Kidney (tissue), 14 donors: ENCODE data around the gene STK35. TPM values are rescaled to one million over a fixed set of nuclear protein-coding genes. Genes with fewer than 3 reads are reported as not detected.
A peak's percentile ranks its signal among the peaks of the same experiment; 100 is the strongest.

ENCODE experiments used
- DNase-seq, 5 donors: peaks; one replicate each; pipeline ENCODE4 v3.0.0-alpha.2; 2013 to 2020
- FAIRE-seq: peaks from 2 replicates; lab custom pipeline; 2012; peaks lifted over from hg19 to GRCh38; lab: Jason Lieb, UNC
- H3K27ac ChIP-seq, 2 donors: one replicate each; pipeline ENCODE4 v1.7.0; 2013; ENCODE audit warnings: low read depth in 2 of 2, low read length in 2 of 2, inconsistent platforms in 1 of 2
- H3K27me3 ChIP-seq: one replicate; pipeline ENCODE4 v1.7.1; 2013; ENCODE audit warnings: low read length, inconsistent platforms; ENCODE audit not compliant: control insufficient read depth, insufficient read depth
- H3K36me3 ChIP-seq, 3 donors: one replicate each; pipeline versions ENCODE4 v1.7.0 to v1.7.1; 2013; ENCODE audit warnings: low read length in 3 of 3, control low read depth in 1 of 3, inconsistent platforms in 1 of 3; ENCODE audit not compliant: insufficient read depth in 3 of 3, control insufficient read depth in 2 of 3
- H3K4me1 ChIP-seq, 3 donors: one replicate each; pipeline versions ENCODE4 v1.7.0 to v1.7.1; 2013; ENCODE audit warnings: low read length in 3 of 3, inconsistent platforms in 1 of 3, low read depth in 1 of 3; ENCODE audit not compliant: control insufficient read depth in 2 of 3, insufficient read depth in 2 of 3
- H3K4me3 ChIP-seq, 3 donors: one replicate each; pipeline versions ENCODE4 v1.7.0 to v1.8.1; 2013; ENCODE audit warnings: low read length in 3 of 3, control low read depth in 1 of 3, inconsistent platforms in 1 of 3
- H3K9ac ChIP-seq, 3 donors: one replicate each; pipeline versions ENCODE4 v1.7.0 to v1.7.1; 2013; ENCODE audit warnings: low read length in 3 of 3, control low read depth in 1 of 3, inconsistent platforms in 1 of 3
- H3K9me3 ChIP-seq, 3 donors: one replicate each; pipeline versions ENCODE4 v1.7.0 to v1.7.1; 2013; ENCODE audit warnings: low read length in 3 of 3, control low read depth in 1 of 3, inconsistent platforms in 1 of 3; ENCODE audit not compliant: control insufficient read depth in 2 of 3, insufficient read depth in 1 of 3
- CTCF ChIP-seq: IDR thresholded peaks from 3 replicates; pipeline ENCODE4 v1.5.1; 2012; ENCODE audit warnings: mild to moderate bottlenecking, moderate library complexity, borderline replicate concordance; ENCODE audit not compliant: insufficient read depth; ENCODE audit errors: extremely low read depth
- intact Hi-C: fragments of 100-400 bp; cut with DNase I; formaldehyde crosslinking; loops from one replicate; pipeline ENCODE4 v1.11.1; 2022
- polyA plus RNA-seq: library from polyadenylated mRNA; stranded (reverse); fragments of 350-450 nt; fragmentation: Illumina TruSeq; extraction: RNeasy Lipid Tissue Mini Kit (QIAGEN cat#74804); gene quantifications from one replicate; pipeline ENCODE4 v1.2.3, GENCODE V29; 2014; ENCODE audit warnings: low read depth, low replicate concordance; ENCODE audit not compliant: insufficient read depth
- total RNA-seq: library from RNA; stranded (reverse); fragmentation: NEBNext Ultra II Directional; extraction: Animal tissue kit (Norgen Biotek cat#: 25700); gene quantifications from one replicate; pipeline ENCODE4 v1.2.1, GENCODE V29; 2021
- donor health status: control.
- donor health status: control.
- donor health status: control.
- donor health status: control.
- donor health status: control.
- donor health status: DM: yes; HTN: yes; CAD: no.
- donor health status: Normal renal cell carcinoma (clear cell type).

The STK35 gene
- total and polyA plus RNA-seq, 2 donors from 2014 or later = 3.7 to 16.5 TPM

- H3K4me1 ChIP-seq = peaks cover 8 to 21% (median 15%) of the 10 kb centered on the region in 3 donors
- peak overlapping the region; percentile 68 to 91 (median 89) for H3K9ac ChIP-seq
- no peaks in the 10 kb centered on the region for H3K27me3 ChIP-seq
- peak overlapping the region; percentile 73 to 91 (median 91) for H3K4me3 ChIP-seq
- peak overlapping the region; percentile 99 to 100 for H3K27ac ChIP-seq
- H3K9me3 ChIP-seq = no peaks in the 10 kb centered on the region
- intact Hi-C loops = no loop called here
- H3K36me3 ChIP-seq = peaks cover 0 to 3% (median 0%) of the 10 kb centered on the region in 3 donors
- FAIRE-seq (no peak), DNase-seq (peak; percentile 93 to 97 (median 96))
- no peak for TF ChIP-seq CTCF
Measured at GRCh38 chr20:2101865-2102584, 398 bp downstream of the STK35 start.

- Histone ChIP-seq H3K27ac (peak overlapping the region; percentile 99 to 100), H3K4me1 (peaks cover 8 to 21% (median 15%) of the 10 kb centered on the region in 3 donors), H3K4me3 (peak overlapping the region; percentile 88 to 91 (median 91)), H3K27me3 (no peaks in the 10 kb centered on the region), H3K36me3 (peaks cover 0 to 3% (median 0%) of the 10 kb centered on the region in 3 donors), H3K9ac (peak overlapping the region; percentile 68 to 91 (median 89)), H3K9me3 (no peaks in the 10 kb centered on the region)
- intact Hi-C loops = no loop called here
- DNase-seq = peak; percentile 91 to 97 (median 95)
- no peak for TF ChIP-seq CTCF
- no peak for FAIRE-seq
Measured at GRCh38 chr20:2102585-2103460, 1.2 kb downstream of the STK35 start.

- Histone ChIP-seq H3K4me1 (peaks cover 8 to 23% (median 15%) of the 10 kb centered on the region in 3 donors), H3K4me3 (peak overlapping the region; percentile 76 to 91 (median 88)), H3K36me3 (peaks cover 0 to 3% (median 0%) of the 10 kb centered on the region in 3 donors), H3K9ac (peak overlapping the region; percentile 66 to 91 (median 74)), H3K27me3 (no peaks in the 10 kb centered on the region), H3K9me3 (no peaks in the 10 kb centered on the region), H3K27ac (peak overlapping the region; percentile 99 to 100)
- TF ChIP-seq CTCF = no peak
- intact Hi-C loops = no loop called here
- FAIRE-seq = no peak
- peak in 3 of 5 donors; percentile 42 to 44 (median 44) for DNase-seq
Measured at GRCh38 chr20:2103461-2104153, 2.0 kb downstream of the STK35 start.
